Keratinocyte (primary cell): ENCODE results near the gene LRRC31. TPM values are rescaled to one million over a fixed set of nuclear protein-coding genes. Genes with fewer than 3 reads are reported as not detected.

ENCODE experiments used
- DNase-seq: peaks from one replicate; pipeline ENCODE4 v3.0.0-alpha.2; 2011; ENCODE audit warnings: low read depth, missing footprints, low spot score
- FAIRE-seq: peaks from 2 replicates; lab custom pipeline; 2011; peaks lifted over from hg19 to GRCh38; lab: Jason Lieb, UNC
- H2AFZ ChIP-seq: 2 replicates; pipeline ENCODE4 v1.6.0; 2012; ENCODE audit warnings: low read length, control low read depth, inconsistent platforms; ENCODE audit not compliant: control insufficient read depth
- H3K27ac ChIP-seq: 2 replicates; pipeline ENCODE4 v1.5.1; 2011; ENCODE audit warnings: low read length; ENCODE audit not compliant: control insufficient read depth, insufficient read depth
- H3K27me3 ChIP-seq: 3 replicates; pipeline ENCODE4 v1.6.0; 2011; ENCODE audit warnings: low read length; ENCODE audit not compliant: control insufficient read depth, insufficient read depth; ENCODE audit errors: extremely low read depth
- H3K36me3 ChIP-seq, 2 experiments: 2 replicates in 1 of 2; 3 replicates in 1 of 2; pipeline ENCODE4 v1.5.1; 2011; ENCODE audit warnings: low read length in 2 of 2, mild to moderate bottlenecking in 1 of 2; ENCODE audit not compliant: control insufficient read depth in 2 of 2, insufficient read depth in 2 of 2; ENCODE audit errors: extremely low read depth in 1 of 2
- H3K4me1 ChIP-seq: 3 replicates; pipeline ENCODE4 v1.5.1; 2011; ENCODE audit warnings: low read length; ENCODE audit not compliant: control insufficient read depth, insufficient read depth; ENCODE audit errors: extremely low read depth
- H3K4me2 ChIP-seq: 3 replicates; pipeline ENCODE4 v1.6.0; 2011; ENCODE audit warnings: low read depth, low read length; ENCODE audit not compliant: control insufficient read depth, insufficient read depth; ENCODE audit errors: extremely low read depth
- H3K4me3 ChIP-seq, 3 experiments: fragments of 200-600 bp in 1 of 3; sonication (generic) in 1 of 3; 2 replicates in 2 of 3; 3 replicates in 1 of 3; pipeline ENCODE4 v1.5.1; 2011 to 2016; ENCODE audit warnings: low read length in 3 of 3, mild to moderate bottlenecking in 3 of 3, control low read depth in 2 of 3, inconsistent platforms in 1 of 3, low read depth in 1 of 3, mixed read lengths in 1 of 3, mixed run types in 1 of 3, moderate library complexity in 1 of 3; ENCODE audit not compliant: control insufficient read depth in 2 of 3, insufficient read depth in 2 of 3; ENCODE audit errors: extremely low read depth in 1 of 3
- H3K79me2 ChIP-seq: 2 replicates; pipeline ENCODE4 v1.6.0; 2012; ENCODE audit warnings: low read length; ENCODE audit not compliant: control insufficient read depth, insufficient read depth
- H3K9ac ChIP-seq: 3 replicates; pipeline ENCODE4 v1.6.0; 2011; ENCODE audit warnings: low read length; ENCODE audit not compliant: control insufficient read depth, insufficient read depth; ENCODE audit errors: extremely low read depth
- H3K9me1 ChIP-seq: 3 replicates; pipeline ENCODE4 v1.6.0; 2011; ENCODE audit warnings: low read length; ENCODE audit not compliant: control insufficient read depth, insufficient read depth; ENCODE audit errors: extremely low read depth
- H3K9me3 ChIP-seq: 2 replicates; pipeline ENCODE4 v1.5.1; 2012; ENCODE audit warnings: low read depth, low read length; ENCODE audit not compliant: control insufficient read depth
- H4K20me1 ChIP-seq: 3 replicates; pipeline ENCODE4 v1.6.0; 2011; ENCODE audit warnings: low read length; ENCODE audit not compliant: control insufficient read depth, insufficient read depth; ENCODE audit errors: extremely low read depth
- EZH2 ChIP-seq: IDR thresholded peaks from one replicate; pipeline ENCODE4 v1.6.1; 2012; ENCODE audit warnings: inconsistent platforms, mild to moderate bottlenecking, low read length, moderate library complexity
- dilution Hi-C: fragments of 300-500 bp; cut with MboI; formaldehyde crosslinking; loops from one replicate; pipeline ENCODE4 v1.7.0; 2020; ENCODE audit warnings: low sequenced_read_pairs; ENCODE audit not compliant: extremely low pct_ligation_motif_present
- polyA plus RNA-seq, 5 experiments: library from polyadenylated mRNA; depleted of rRNA in 3 of 5; stranded (reverse) in 3 of 5; stranded (forward) in 1 of 5; unstranded in 1 of 5; fragments of >200 nt; gene quantifications; 1 replicate in 1 of 5; 2 replicates in 3 of 5; 3 replicates in 1 of 5; pipeline versions ENCODE4 v1.2.1 to v1.2.3, GENCODE V29; 2011 to 2012; ENCODE audit warnings: missing spikeins in 2 of 5, low read depth in 1 of 5, low replicate concordance in 1 of 5
- TF ChIP-seq, protein P1 (sequence below), 3 experiments: IDR thresholded peaks in 1 of 3; conservative IDR thresholded peaks in 1 of 3; optimal IDR thresholded peaks in 1 of 3; 2 replicates in 2 of 3; 3 replicates in 1 of 3; pipeline versions ENCODE3 to v1.5.1; 2011; ENCODE audit warnings: low read length in 3 of 3, mild to moderate bottlenecking in 3 of 3, moderate library complexity in 2 of 3, control low read depth in 1 of 3, inconsistent platforms in 1 of 3; ENCODE audit not compliant: insufficient read depth in 2 of 3; ENCODE audit errors: extremely low read depth in 1 of 3

The LRRC31 gene
- polyA plus RNA-seq, 1 donor (not counting 4 experiments of a cell fraction or from before 2014, with no cell fraction given), result not detected

DNA sequence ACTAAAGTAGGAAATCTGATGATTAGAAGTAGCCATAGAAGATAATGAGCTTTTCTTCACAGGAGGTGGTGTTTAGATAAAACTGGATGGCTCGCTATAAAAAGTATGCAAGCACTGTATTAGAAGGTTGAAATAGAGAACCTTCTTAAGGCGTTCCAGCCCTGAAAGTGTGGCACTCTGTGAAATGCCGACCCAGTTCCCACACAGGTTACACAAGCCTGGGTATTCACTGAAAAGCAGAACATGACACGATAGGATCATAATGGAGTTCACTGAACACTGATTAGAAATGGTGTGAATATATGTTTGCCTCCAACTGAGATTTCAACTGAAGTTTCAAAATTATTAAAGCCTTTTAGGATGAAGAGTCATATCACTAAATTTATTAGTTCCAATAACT is 42.0 kb downstream of the LRRC31 start:
- H3K4me2 ChIP-seq, result no peak overlapping the region
- H3K79me2 ChIP-seq, result no peaks in the 10 kb centered on the region
- no peaks in the 10 kb centered on the region for H3K9me1 ChIP-seq
- H3K9me3 ChIP-seq, result no peaks in the 10 kb centered on the region
- no peak overlapping the region for H3K27ac ChIP-seq
- no peaks in the 10 kb centered on the region for H4K20me1 ChIP-seq
- dilution Hi-C loops, result no loop called here
- no peaks in the 10 kb centered on the region for H3K4me1 ChIP-seq
- DNase-seq (no peak), FAIRE-seq (no peak)
- no peaks in the 10 kb centered on the region for H3K27me3 ChIP-seq
- no peaks in the 10 kb centered on the region for H3K36me3 ChIP-seq
- H3K4me3 ChIP-seq, result no peak overlapping the region
- H2AFZ ChIP-seq, result no peak overlapping the region
- H3K9ac ChIP-seq, result no peak overlapping the region
- TF ChIP-seq, protein P1, sequence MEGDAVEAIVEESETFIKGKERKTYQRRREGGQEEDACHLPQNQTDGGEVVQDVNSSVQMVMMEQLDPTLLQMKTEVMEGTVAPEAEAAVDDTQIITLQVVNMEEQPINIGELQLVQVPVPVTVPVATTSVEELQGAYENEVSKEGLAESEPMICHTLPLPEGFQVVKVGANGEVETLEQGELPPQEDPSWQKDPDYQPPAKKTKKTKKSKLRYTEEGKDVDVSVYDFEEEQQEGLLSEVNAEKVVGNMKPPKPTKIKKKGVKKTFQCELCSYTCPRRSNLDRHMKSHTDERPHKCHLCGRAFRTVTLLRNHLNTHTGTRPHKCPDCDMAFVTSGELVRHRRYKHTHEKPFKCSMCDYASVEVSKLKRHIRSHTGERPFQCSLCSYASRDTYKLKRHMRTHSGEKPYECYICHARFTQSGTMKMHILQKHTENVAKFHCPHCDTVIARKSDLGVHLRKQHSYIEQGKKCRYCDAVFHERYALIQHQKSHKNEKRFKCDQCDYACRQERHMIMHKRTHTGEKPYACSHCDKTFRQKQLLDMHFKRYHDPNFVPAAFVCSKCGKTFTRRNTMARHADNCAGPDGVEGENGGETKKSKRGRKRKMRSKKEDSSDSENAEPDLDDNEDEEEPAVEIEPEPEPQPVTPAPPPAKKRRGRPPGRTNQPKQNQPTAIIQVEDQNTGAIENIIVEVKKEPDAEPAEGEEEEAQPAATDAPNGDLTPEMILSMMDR (optimal IDR thresholded peaks at IDR 0.05 in 1 of 3, IDR thresholded peaks at IDR 0.05 in 1 of 3, conservative IDR thresholded peaks at IDR 0.05 in 1 of 3; ENCODE audit: extremely low read depth in 1 of 3, insufficient read depth in 2 of 3, low read length in 3 of 3), result no peak
- TF ChIP-seq EZH2, result no peak

DNA sequence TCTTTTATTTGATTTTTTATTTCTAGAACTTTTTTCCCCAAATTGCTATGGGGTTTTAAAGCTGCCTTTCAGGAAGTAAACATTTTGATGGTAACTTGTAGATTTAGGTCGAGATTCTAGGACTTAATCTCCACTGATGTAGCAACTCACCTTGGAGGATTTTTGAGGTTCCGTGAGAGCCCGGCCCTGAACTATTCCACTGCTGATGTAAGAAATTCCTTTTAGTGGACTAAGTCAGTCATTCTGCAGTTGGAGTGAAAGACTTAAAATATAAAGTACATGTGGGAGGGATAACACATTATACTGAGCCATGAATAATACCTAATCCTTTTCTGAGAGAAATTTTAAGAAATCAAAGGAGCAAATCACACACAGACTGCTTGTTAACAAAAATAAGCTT is 44.4 kb downstream of the LRRC31 start:
- Histone ChIP-seq H3K4me2 (no peak overlapping the region), H3K79me2 (no peaks in the 10 kb centered on the region), H3K9ac (no peak overlapping the region), H3K9me3 (no peaks in the 10 kb centered on the region), H3K27ac (no peak overlapping the region), H3K4me1 (no peaks in the 10 kb centered on the region), H3K36me3 (no peaks in the 10 kb centered on the region), H3K9me1 (no peaks in the 10 kb centered on the region), H2AFZ (no peak overlapping the region), H3K4me3 (no peak overlapping the region), H3K27me3 (no peaks in the 10 kb centered on the region), H4K20me1 (no peaks in the 10 kb centered on the region)
- dilution Hi-C loops, result no loop called here
- FAIRE-seq (no peak), DNase-seq (no peak)
- TF ChIP-seq, protein P1 (optimal IDR thresholded peaks at IDR 0.05 in 1 of 3, IDR thresholded peaks at IDR 0.05 in 1 of 3, conservative IDR thresholded peaks at IDR 0.05 in 1 of 3; ENCODE audit: extremely low read depth in 1 of 3, insufficient read depth in 2 of 3, low read length in 3 of 3), result no peak
- no peak for TF ChIP-seq EZH2
